ENCODE measurements around the gene SPDYE1.

- TF ChIP-seq EZH2 (IDR thresholded peaks at IDR 0.05; ENCODE audit: borderline replicate concordance, low read depth, low read length, poor library complexity, severe bottlenecking) (no peak), CTCF (conservative IDR thresholded peaks at IDR 0.05; ENCODE audit: low read depth, low read length) (no peak)
These were observed 59.6 kb downstream of the SPDYE1 start for GRCh38 chr7:44057181-44057848.

Data from A673 (cell line).